HG03565 (cell line): ENCODE measurements around the gene TNFAIP8L2.

Experiments used
- ATAC-seq: cut with Tn5 transposase; IDR thresholded peaks from one replicate; pipeline ENCODE4 v1.9.1; 2021; ENCODE audit warnings: mild to moderate bottlenecking, moderate library complexity; ENCODE audit not compliant: unreplicated experiment

Gene TNFAIP8L2

GRCh38 chr1:151145304-151146071, 11.0 kb upstream of the TNFAIP8L2 start:
- no peak for ATAC-seq

- no peak for ATAC-seq
Measured at GRCh38 chr1:151146072-151146411, 10.4 kb upstream of the TNFAIP8L2 start.

- ATAC-seq: peak; percentile 93
Measured at GRCh38 chr1:151146412-151147131, 9.9 kb upstream of the TNFAIP8L2 start, which contains the start of gene SEMA6C. Gene SEMA6C (minus strand): TSS chr1:151146631. CDS start chr1:151142621, 4,010 bp downstream.

GRCh38 chr1:151147132-151147503, 9.3 kb upstream of the TNFAIP8L2 start:
- no peak for ATAC-seq

GRCh38 chr1:151147665-151148064, 8.8 kb upstream of the TNFAIP8L2 start:
- no peak for ATAC-seq

GRCh38 chr1:151157067-151157531, 650 bp downstream of the TNFAIP8L2 start:
- ATAC-seq: no peak

GRCh38 chr1:151158326-151158725, 1.9 kb downstream of the TNFAIP8L2 start:
- ATAC-seq: no peak

GRCh38 chr1:151158751-151159251, 2.4 kb downstream of the TNFAIP8L2 start:
- no peak for ATAC-seq

GRCh38 chr1:151159373-151159772, 2.9 kb downstream of the TNFAIP8L2 start:
- no peak for ATAC-seq

GRCh38 chr1:151164732-151165280, 8.4 kb downstream of the TNFAIP8L2 start:
- no peak for ATAC-seq

- no peak for ATAC-seq
Measured at GRCh38 chr1:151165281-151165737, 8.9 kb downstream of the TNFAIP8L2 start.

GRCh38 chr1:151165738-151166504, 9.5 kb downstream of the TNFAIP8L2 start, which contains the start of the genes LYSMD1 and SCNM1:
Gene LYSMD1 (minus strand): TSS chr1:151165902. CDS start chr1:151165258, 644 bp downstream.
Gene SCNM1 (plus strand): TSS chr1:151166144. CDS start chr1:151166153, 9 bp downstream.
- peak; percentile 90 for ATAC-seq

- no peak for ATAC-seq
Measured at GRCh38 chr1:151166505-151166956, 10.1 kb downstream of the TNFAIP8L2 start.

- no peak for ATAC-seq
Measured at GRCh38 chr1:151167116-151167515, 10.7 kb downstream of the TNFAIP8L2 start.

GRCh38 chr1:151171190-151171589, 14.7 kb downstream of the TNFAIP8L2 start:
- ATAC-seq: no peak

- ATAC-seq: no peak
Measured at GRCh38 chr1:151175041-151175741, 18.7 kb downstream of the TNFAIP8L2 start.

- ATAC-seq: no peak
Measured at GRCh38 chr1:151175863-151176262, 19.4 kb downstream of the TNFAIP8L2 start, which contains the start of gene TMOD4. Gene TMOD4 (minus strand): TSS chr1:151175981. CDS start chr1:151174875, 1,106 bp downstream.

- ATAC-seq: no peak
Measured at GRCh38 chr1:151176514-151177045, 20.1 kb downstream of the TNFAIP8L2 start.

- no peak for ATAC-seq
Measured at GRCh38 chr1:151184211-151184610, 27.8 kb downstream of the TNFAIP8L2 start.
